Activated T-cell treated with anti-CD3 and anti-CD28 coated beads, Interleukin-2, amount 50 U/mL, for 24 hours (primary cell): ENCODE measurements around the gene ANGEL1.

Experiments used
- DNase-seq: peaks from one replicate; pipeline ENCODE4 v3.0.0-alpha.2; 2020
- H3K27ac Mint-ChIP-seq: 2 replicates; pipeline ENCODE4 v1.8.0; 2020; ENCODE audit warnings: mild to moderate bottlenecking, mixed read lengths
- H3K27me3 Mint-ChIP-seq: 2 replicates; pipeline ENCODE4 v1.8.0; 2020; ENCODE audit warnings: mixed read lengths
- H3K36me3 Mint-ChIP-seq: 2 replicates; pipeline ENCODE4 v1.8.0; 2020; ENCODE audit warnings: low read depth, mixed read lengths
- H3K4me1 Mint-ChIP-seq: 2 replicates; pipeline ENCODE4 v1.8.0; 2020; ENCODE audit warnings: low read depth, mixed read lengths
- H3K4me3 Mint-ChIP-seq: 2 replicates; pipeline ENCODE4 v1.8.0; 2020; ENCODE audit warnings: mild to moderate bottlenecking, moderate library complexity, mixed read lengths
- H3K9me3 Mint-ChIP-seq: 2 replicates; pipeline ENCODE4 v1.8.0; 2020; ENCODE audit warnings: mixed read lengths

The ANGEL1 gene

DNA sequence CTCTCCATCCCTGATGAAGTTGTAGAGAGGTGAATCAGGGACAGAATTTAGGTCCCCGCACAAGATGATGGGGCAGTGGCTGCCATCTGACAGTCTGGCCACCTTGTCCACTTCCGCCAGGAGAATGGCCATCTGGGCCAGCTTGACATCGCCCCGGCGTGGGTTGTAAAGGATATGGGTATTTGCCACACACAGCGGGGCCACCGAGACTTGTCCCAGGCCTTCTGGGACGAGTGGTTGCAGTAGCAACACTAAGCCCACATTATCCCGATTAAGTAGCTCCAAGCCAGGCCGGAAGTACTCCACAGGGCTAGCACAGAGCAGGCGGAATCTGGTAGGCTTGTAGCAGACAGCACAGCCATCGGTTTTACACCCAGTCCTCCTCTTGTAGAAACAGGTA is 6.2 kb downstream of the ANGEL1 start:
- no peaks in the 10 kb centered on the region for H3K27me3 Mint-ChIP-seq
- H3K27ac Mint-ChIP-seq: no peak overlapping the region
- no peak overlapping the region for H3K4me3 Mint-ChIP-seq
- no peaks in the 10 kb centered on the region for H3K9me3 Mint-ChIP-seq
- H3K36me3 Mint-ChIP-seq: peaks cover 79% of the 10 kb centered on the region
- peaks cover 32% of the 10 kb centered on the region for H3K4me1 Mint-ChIP-seq
- no peak for DNase-seq

DNA sequence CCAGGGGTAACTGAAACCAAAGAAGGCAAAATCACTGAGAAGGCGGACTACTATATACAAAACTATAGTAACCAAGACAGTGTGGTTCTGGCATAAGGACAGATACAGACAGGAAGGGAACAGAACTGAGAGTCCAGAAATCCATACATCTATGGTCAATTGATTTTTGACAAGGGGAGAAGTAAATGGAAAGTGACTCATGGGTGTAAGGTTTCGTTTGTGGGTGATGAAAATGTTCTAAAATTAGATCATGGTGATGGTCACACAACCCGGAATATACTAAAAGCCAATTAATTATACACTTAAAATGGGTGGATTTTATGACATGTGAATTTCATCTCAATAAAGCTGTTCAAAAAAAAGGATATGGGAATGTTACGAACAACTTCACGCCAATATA is 18.7 kb downstream of the ANGEL1 start:
- peaks cover 85% of the 10 kb centered on the region for H3K36me3 Mint-ChIP-seq
- peaks cover 6% of the 10 kb centered on the region for H3K4me1 Mint-ChIP-seq
- no peak overlapping the region for H3K4me3 Mint-ChIP-seq
- no peak for DNase-seq
- H3K27me3 Mint-ChIP-seq: no peaks in the 10 kb centered on the region
- no peaks in the 10 kb centered on the region for H3K9me3 Mint-ChIP-seq
- H3K27ac Mint-ChIP-seq: no peak overlapping the region

DNA sequence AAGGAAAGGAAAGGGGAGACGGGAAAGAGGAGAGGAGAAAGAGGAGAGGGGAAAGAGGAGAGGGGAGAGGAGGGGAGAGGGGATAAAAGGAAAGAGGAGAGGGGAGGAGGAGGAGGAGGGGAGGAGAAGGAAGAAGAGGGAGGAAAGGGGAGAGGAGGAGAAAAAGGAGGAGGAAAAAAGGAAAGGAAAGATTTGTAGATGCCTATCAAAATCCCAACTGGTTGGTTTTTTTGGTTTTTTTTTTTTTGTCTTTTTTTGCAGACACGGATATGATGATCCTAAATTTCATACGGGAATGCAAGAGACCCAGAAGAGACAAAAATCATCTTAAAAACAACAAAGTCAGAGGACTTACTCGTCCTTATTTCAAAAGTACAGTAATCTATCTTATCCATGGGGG is 19.4 kb downstream of the ANGEL1 start:
- no peak for DNase-seq
- Mint-ChIP-seq H3K4me1 (peaks cover 6% of the 10 kb centered on the region), H3K27me3 (no peaks in the 10 kb centered on the region), H3K36me3 (peaks cover 85% of the 10 kb centered on the region), H3K9me3 (no peaks in the 10 kb centered on the region), H3K27ac (no peak overlapping the region), H3K4me3 (no peak overlapping the region)

DNA sequence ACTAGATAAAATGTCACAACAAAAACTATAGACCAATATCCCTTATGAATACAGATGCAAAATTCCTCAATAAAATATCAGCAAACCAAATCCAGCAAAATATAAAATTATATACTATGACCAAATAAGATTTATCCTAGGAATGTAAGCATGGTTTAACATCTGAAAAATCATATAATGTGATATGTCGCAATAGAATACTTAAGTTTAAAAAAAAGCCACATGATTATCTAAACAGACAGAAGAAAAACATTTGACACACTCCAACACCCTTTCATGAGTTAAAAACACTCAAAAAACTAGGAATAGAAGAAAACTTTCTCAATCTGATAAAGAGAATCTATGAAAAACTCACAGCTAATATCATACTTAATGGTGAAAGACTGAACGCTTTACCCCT is 20.3 kb downstream of the ANGEL1 start:
- Mint-ChIP-seq H3K4me3 (no peak overlapping the region), H3K4me1 (peaks cover 6% of the 10 kb centered on the region)

DNA sequence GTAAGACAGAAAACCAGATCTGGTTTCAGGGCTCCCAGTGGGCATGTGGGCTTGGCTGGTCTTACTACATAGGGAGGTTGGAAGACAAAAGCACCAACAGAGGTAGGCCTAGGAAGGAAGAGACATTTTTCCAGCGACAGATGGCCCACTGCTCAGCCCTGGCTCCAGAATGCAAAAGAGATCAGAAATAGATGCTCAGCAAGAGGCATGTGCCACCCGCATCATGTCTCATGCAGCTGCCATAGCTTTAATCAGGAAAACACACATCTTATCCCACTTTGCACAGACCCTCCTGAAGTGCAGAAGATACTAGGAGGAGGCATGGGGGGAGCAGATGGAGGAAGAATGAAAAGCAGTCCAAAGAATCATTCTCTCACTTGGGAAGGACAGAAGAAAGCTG is 26.1 kb downstream of the ANGEL1 start:
- H3K36me3 Mint-ChIP-seq: peaks cover 96% of the 10 kb centered on the region
- DNase-seq: no peak
- H3K27me3 Mint-ChIP-seq: no peaks in the 10 kb centered on the region
- H3K4me1 Mint-ChIP-seq: peaks cover 33% of the 10 kb centered on the region
- H3K9me3 Mint-ChIP-seq: no peaks in the 10 kb centered on the region
- no peak overlapping the region for H3K4me3 Mint-ChIP-seq
- no peak overlapping the region for H3K27ac Mint-ChIP-seq

More for the DNA sequence above, 20.3 kb downstream of the ANGEL1 start:
- Mint-ChIP-seq H3K36me3 (peaks cover 85% of the 10 kb centered on the region), H3K27ac (no peak overlapping the region), H3K27me3 (no peaks in the 10 kb centered on the region), H3K9me3 (no peaks in the 10 kb centered on the region)
- DNase-seq: no peak

DNA sequence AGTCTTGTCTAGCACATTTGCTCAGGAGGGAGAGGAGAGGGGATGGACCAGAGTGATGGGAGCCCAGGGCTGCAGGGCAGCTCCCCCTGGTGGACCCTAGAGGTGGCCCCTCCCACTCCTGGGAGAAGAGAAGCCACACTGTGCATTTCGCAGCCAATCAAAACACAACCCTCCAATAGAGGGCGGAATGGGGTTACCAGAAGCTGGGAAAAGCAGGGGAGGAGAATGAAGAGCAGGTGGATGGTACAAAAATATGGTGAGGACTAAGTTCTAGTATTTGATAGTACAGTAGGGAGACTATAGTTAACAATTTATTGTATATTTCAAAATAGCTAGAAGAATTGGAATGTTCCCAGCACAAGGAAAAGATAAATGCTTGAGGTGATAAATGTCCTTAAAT is 27.8 kb downstream of the ANGEL1 start:
- Mint-ChIP-seq H3K4me3 (no peak overlapping the region), H3K27ac (no peak overlapping the region), H3K27me3 (no peaks in the 10 kb centered on the region), H3K4me1 (peaks cover 37% of the 10 kb centered on the region), H3K36me3 (peaks cover 87% of the 10 kb centered on the region), H3K9me3 (no peaks in the 10 kb centered on the region)
- peak; percentile 66 for DNase-seq

DNA sequence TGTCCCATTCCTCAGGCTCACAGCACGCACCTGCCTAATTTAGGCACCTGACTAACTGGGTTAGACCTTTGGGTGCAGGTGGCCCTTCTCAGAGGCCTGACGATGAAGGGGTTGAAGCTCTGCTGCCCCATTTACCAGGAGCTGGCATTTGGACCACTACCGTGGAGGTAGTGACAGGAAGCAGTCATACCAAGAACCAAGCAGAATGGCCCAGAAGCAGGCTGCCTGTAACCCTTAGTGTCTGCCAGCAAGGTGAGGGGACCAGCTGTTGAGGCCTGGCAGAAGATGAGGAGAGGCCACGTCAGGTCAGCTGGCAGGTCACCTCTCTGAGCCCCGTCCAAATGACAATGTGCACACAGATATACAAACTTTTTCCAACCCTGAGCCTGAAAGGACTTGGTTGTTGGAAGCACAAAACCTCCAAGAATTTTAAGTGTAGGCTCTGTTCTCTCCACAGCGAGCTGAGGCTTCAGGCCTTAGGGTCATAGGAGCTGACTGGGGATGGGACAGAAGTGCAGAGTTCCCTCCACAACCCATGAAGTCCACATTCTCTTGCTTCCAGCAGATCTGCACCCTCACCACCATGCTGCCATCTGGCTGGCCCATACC is 28.3 kb downstream of the ANGEL1 start:
- Mint-ChIP-seq H3K4me3 (no peak overlapping the region), H3K4me1 (peaks cover 37% of the 10 kb centered on the region), H3K9me3 (no peaks in the 10 kb centered on the region), H3K27me3 (no peaks in the 10 kb centered on the region), H3K27ac (peak overlapping the region; percentile 88), H3K36me3 (peaks cover 88% of the 10 kb centered on the region)
- no peak for DNase-seq

DNA sequence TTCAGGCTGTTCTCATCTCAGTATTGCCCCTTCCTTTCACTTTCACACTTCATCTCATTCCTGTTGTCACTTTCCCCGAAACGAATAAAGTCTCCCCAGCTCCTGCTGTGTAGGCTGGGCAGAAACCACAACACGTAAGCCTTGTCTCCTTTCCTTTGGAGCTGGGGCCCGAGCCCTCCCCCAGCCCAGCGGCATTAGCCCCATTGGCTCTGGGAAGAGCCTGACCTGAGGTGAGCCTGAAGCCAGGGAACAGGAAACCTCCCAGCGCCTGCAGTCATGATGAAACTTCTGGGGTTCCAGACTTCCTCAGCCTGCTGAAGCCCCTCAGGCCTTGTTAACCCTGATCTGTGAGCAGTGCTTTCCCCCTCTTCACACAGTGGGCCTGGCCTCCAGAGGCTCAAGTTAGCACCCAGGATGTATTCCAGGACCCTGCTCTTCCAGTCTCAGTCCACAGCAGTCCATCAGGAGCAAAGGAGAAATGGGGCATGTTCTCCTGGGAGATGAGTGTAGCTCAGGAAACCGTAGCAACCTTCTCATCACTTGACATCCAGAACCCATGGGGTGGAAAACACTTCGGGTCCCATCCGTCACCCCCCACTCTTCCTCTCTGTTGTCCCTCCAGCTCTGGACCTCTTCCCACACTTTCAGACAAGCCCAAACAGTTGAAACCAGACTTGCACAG is 29.7 kb downstream of the ANGEL1 start:
- H3K4me1 Mint-ChIP-seq: peaks cover 37% of the 10 kb centered on the region
- H3K27ac Mint-ChIP-seq: peak overlapping the region; percentile 88
- no peaks in the 10 kb centered on the region for H3K9me3 Mint-ChIP-seq
- H3K36me3 Mint-ChIP-seq: peaks cover 79% of the 10 kb centered on the region
- no peaks in the 10 kb centered on the region for H3K27me3 Mint-ChIP-seq
- no peak for DNase-seq
- H3K4me3 Mint-ChIP-seq: no peak overlapping the region

DNA sequence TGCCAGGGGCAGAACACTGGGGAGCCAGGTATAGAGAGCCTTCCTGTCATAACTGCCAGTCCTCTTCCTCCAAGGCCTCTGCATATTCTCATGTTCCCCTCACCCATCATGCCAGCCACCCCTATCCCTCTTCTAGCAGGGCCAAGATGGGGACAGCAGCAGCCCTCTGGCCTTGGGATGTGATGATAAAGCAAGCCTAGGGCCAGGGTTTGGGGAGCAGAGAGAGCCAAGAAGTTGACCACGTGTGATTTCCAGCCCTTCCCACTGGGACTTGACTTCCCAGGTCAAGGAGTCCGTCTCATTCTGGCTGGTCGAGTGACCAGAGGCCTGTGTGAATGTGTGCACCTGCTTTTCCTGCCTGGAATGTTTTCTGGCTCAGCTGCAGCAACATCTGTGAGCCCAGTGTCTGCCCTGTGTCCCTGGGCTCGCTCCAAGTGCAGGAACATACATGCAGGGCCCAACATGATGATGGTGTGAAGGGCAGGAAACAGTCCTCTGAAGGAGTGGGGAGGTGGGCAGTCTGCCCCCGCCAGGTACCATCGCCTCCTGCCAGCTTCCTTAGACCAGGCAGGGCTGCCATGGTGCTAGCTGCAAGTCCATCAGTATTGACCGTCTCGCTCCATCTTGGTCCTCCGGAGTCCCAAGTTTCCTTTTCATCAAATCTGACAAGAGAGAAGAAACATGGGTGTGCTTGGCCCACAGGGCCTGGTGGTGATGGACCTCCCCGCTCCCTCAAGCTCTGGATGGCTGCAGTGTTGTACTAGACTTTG is 30.4 kb downstream of the ANGEL1 start:
- Mint-ChIP-seq H3K4me3 (no peak overlapping the region), H3K9me3 (no peaks in the 10 kb centered on the region), H3K27ac (peak overlapping the region; percentile 88), H3K27me3 (no peaks in the 10 kb centered on the region), H3K4me1 (peaks cover 37% of the 10 kb centered on the region), H3K36me3 (peaks cover 71% of the 10 kb centered on the region)
- no peak for DNase-seq

DNA sequence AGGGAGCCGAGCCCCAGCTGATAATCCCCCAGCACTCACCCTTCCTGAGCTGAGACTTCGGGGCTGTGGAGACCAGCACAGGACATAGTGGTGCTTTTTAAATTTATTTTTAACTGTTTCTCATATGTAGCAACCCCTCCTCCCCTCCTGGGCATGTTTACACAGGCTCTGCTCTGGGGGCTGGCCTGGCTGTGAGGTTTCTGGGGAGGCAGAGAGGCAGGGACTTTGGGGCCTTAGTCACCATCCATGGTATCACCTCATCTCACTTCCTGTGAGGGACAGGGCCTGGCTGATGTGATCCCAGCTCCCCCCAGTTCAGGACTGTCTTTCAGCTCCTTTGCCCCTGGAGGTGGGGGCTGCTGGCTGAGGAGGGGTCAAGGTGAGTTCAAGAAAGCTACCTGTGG is 31.0 kb downstream of the ANGEL1 start:
- no peak for DNase-seq
- Mint-ChIP-seq H3K4me3 (no peak overlapping the region), H3K27me3 (no peaks in the 10 kb centered on the region), H3K4me1 (peaks cover 37% of the 10 kb centered on the region), H3K27ac (peak overlapping the region; percentile 88), H3K36me3 (peaks cover 65% of the 10 kb centered on the region), H3K9me3 (no peaks in the 10 kb centered on the region)

DNA sequence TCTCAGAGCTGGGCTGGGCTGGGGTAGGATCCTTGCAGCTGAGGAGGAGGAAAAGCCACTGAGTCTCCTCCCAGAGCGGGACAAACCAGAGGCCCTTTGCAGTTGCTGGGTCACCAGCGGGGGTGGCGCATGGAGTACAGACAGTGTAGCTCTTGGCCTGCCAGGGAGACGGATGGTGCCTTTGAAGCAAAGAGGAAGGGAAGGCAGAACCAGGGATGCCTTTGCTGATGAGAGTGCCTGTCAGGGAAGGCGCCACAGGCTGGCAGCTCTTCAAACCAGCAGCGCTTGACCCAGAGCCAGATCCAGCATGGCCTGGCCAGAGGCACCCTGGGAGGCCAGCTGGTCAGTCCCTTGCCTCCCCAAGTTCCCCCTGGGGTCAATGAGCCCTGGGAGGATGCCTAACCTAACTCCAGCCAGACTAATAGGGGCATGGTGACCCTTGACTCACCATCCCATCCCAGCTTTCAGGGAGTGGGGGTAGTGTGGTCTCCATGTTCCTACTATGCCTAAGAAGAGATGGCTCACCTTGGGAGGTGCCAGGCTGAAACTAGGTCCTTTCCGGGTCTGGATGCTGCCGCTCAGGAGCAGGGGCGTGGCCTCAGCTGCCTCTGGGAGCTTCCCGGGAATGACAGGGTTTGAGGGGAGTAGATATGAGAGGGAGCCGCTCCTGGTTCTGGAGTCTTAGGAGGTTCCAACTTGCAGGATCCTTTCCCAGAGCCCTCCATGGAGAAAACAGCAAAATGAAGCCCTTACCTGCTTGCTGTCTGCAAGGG is 31.6 kb downstream of the ANGEL1 start:
- Mint-ChIP-seq H3K4me1 (peaks cover 37% of the 10 kb centered on the region), H3K27ac (peak overlapping the region; percentile 55), H3K27me3 (no peaks in the 10 kb centered on the region), H3K4me3 (no peak overlapping the region), H3K9me3 (no peaks in the 10 kb centered on the region), H3K36me3 (peaks cover 59% of the 10 kb centered on the region)
- DNase-seq: no peak

DNA sequence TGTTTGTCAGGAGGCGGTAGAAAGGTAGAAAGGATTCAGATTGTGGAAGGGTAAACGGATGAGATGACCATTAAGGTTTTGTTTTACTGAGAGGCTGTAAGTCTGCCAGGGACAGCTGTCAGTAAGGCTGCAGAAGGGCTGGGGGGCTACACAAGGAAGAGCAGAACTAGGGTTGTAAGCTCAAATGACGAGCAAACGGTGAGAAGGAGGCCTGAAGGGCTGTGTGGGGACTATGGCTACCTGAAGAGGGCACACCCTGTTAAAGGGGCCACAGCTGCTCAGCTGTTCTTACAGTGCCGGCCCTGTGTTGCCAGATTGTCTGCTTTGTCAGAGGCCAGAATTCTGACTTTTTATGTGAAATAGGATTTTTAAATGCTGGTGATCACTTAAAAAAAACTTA is 32.3 kb downstream of the ANGEL1 start:
- Mint-ChIP-seq H3K4me1 (peaks cover 37% of the 10 kb centered on the region), H3K27ac (peak overlapping the region; percentile 18), H3K36me3 (peaks cover 53% of the 10 kb centered on the region), H3K9me3 (no peaks in the 10 kb centered on the region), H3K4me3 (no peak overlapping the region), H3K27me3 (no peaks in the 10 kb centered on the region)
- no peak for DNase-seq

DNA sequence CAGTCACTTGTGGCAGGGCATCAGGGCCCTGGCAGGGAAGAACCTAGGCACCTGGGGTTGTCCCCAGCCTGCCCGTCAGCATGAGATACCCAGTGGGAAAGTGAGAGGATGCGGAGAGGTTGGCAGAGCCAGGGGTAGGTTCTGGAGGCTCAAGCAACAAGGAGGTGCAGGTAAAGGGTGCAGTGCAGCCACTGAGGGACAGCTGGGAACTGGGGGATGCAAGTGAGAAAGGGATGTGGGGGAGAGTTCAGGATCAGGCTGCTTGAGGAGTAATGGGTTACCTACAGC is 32.7 kb downstream of the ANGEL1 start:
- Mint-ChIP-seq H3K4me3 (no peak overlapping the region), H3K4me1 (peaks cover 37% of the 10 kb centered on the region), H3K36me3 (peaks cover 49% of the 10 kb centered on the region), H3K9me3 (no peaks in the 10 kb centered on the region), H3K27ac (no peak overlapping the region), H3K27me3 (no peaks in the 10 kb centered on the region)
- no peak for DNase-seq

DNA sequence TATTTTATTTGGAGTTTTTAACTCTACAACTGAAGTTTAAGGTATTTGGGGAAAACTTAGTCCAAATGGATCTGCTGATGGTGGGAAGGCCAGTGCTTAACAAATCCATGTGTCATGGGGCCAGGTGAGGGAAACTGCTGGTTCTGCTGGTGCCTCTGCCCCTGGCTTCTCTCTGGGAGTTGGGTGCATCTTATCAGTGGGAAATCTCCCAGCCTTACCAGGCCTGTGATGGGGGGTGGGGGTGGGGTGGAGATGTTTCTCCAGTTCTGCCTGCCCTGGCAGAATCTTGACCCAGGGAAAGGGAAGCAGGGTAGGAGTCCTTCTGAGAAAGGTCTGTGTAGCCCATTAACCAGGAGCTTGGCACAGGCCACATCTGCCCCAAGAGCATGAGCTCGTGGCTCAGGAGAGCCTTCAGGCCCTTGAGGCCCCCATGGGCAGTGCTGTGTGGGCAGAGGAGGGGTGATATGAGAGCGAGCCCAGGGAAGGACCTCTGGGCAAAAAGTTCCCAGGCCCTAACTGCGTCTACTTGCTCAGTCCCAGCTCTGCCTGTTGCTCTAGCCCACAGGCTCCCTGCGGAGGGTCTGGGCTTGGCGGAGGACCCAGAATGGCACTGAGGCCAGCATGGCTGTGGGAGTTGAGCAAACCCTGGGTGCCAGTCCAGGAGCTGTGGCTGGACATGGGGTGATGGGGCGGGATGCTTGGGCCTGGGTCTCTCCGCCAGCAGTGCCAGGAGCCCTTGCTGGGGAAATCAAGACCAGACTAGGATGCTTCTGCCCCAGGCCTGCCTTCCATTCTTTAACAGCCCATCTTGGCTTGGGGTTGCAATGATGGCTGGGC is 33.2 kb downstream of the ANGEL1 start:
- Mint-ChIP-seq H3K4me1 (peaks cover 32% of the 10 kb centered on the region), H3K4me3 (no peak overlapping the region), H3K27ac (no peak overlapping the region), H3K27me3 (no peaks in the 10 kb centered on the region), H3K9me3 (no peaks in the 10 kb centered on the region), H3K36me3 (peaks cover 43% of the 10 kb centered on the region)
- DNase-seq: no peak
